Measurements from ENCODE around the gene LTBP2.

Gene LTBP2

GRCh38 chr14:74569806-74570591, 42.0 kb downstream of the LTBP2 start:
- H3K36me3 ChIP-seq (replicated peaks; ENCODE audit: insufficient read depth, low read length), result no peaks in the 10 kb centered on the region

GRCh38 chr14:74569387-74569786, 42.6 kb downstream of the LTBP2 start:
- Histone ChIP-seq H4K20me1 (ENCODE audit: insufficient read depth, low read length) (no peaks in the 10 kb centered on the region), H3K36me3 (replicated peaks; ENCODE audit: insufficient read depth, low read length) (no peaks in the 10 kb centered on the region), H3K79me2 (ENCODE audit: low read length) (no peaks in the 10 kb centered on the region), H3K4me1 (ENCODE audit: low read length) (no peaks in the 10 kb centered on the region), H2AFZ (ENCODE audit: low read length) (no peak overlapping the region), H3K9ac (ENCODE audit: low read length) (no peak overlapping the region), H3F3A (ENCODE audit: insufficient read depth, low read length) (no peaks in the 10 kb centered on the region), H3K4me3 (ENCODE audit: low read length) (no peak overlapping the region), H3K27me3 (replicated peaks; ENCODE audit: insufficient read depth, low read length) (no peaks in the 10 kb centered on the region), H3K9me3 (replicated peaks; ENCODE audit: insufficient read depth, low read length) (no peaks in the 10 kb centered on the region), H3K27ac (ENCODE audit: low read length) (no peak overlapping the region), H3K4me2 (ENCODE audit: low read depth, low read length) (no peak overlapping the region), H3K9me2 (replicated peaks; ENCODE audit: insufficient read depth, low read length) (no peaks in the 10 kb centered on the region)
- no peak for DNase-seq
- TF ChIP-seq EZH2phosphoT487 (IDR thresholded peaks at IDR 0.05; ENCODE audit: low read length), result no peak
- TF ChIP-seq EZH2 (optimal IDR thresholded peaks at IDR 0.05; ENCODE audit: low read depth, low read length), result no peak
- no peak for TF ChIP-seq CTCF (IDR thresholded peaks at IDR 0.05; ENCODE audit: low read length)

More at GRCh38 chr14:74569806-74570591, 42.0 kb downstream of the LTBP2 start:
- no peaks in the 10 kb centered on the region for H3K4me1 ChIP-seq (ENCODE audit: low read length)
- no peaks in the 10 kb centered on the region for H3K9me2 ChIP-seq (replicated peaks; ENCODE audit: insufficient read depth, low read length)
- no peaks in the 10 kb centered on the region for H3F3A ChIP-seq (ENCODE audit: insufficient read depth, low read length)
- no peak for DNase-seq
- H2AFZ ChIP-seq (ENCODE audit: low read length), result no peak overlapping the region
- no peaks in the 10 kb centered on the region for H3K27me3 ChIP-seq (replicated peaks; ENCODE audit: insufficient read depth, low read length)
- no peaks in the 10 kb centered on the region for H3K9me3 ChIP-seq (replicated peaks; ENCODE audit: insufficient read depth, low read length)
- TF ChIP-seq EZH2 (optimal IDR thresholded peaks at IDR 0.05; ENCODE audit: low read depth, low read length), result no peak
- TF ChIP-seq EZH2phosphoT487 (IDR thresholded peaks at IDR 0.05; ENCODE audit: low read length), result no peak
- no peak for TF ChIP-seq CTCF (IDR thresholded peaks at IDR 0.05; ENCODE audit: low read length)
- H3K9ac ChIP-seq (ENCODE audit: low read length), result no peak overlapping the region
- no peak overlapping the region for H3K4me2 ChIP-seq (ENCODE audit: low read depth, low read length)
- no peaks in the 10 kb centered on the region for H3K79me2 ChIP-seq (ENCODE audit: low read length)
- H3K4me3 ChIP-seq (ENCODE audit: low read length), result no peak overlapping the region
- no peak overlapping the region for H3K27ac ChIP-seq (ENCODE audit: low read length)
- no peaks in the 10 kb centered on the region for H4K20me1 ChIP-seq (ENCODE audit: insufficient read depth, low read length)

GRCh38 chr14:74568911-74569310, 43.1 kb downstream of the LTBP2 start:
- Histone ChIP-seq H3K4me3 (ENCODE audit: low read length) (no peak overlapping the region), H3K36me3 (replicated peaks; ENCODE audit: insufficient read depth, low read length) (no peaks in the 10 kb centered on the region), H3K4me1 (ENCODE audit: low read length) (no peaks in the 10 kb centered on the region), H3K9me3 (replicated peaks; ENCODE audit: insufficient read depth, low read length) (no peaks in the 10 kb centered on the region), H3K27ac (ENCODE audit: low read length) (no peak overlapping the region), H3F3A (ENCODE audit: insufficient read depth, low read length) (no peaks in the 10 kb centered on the region), H3K79me2 (ENCODE audit: low read length) (no peaks in the 10 kb centered on the region), H3K27me3 (replicated peaks; ENCODE audit: insufficient read depth, low read length) (no peaks in the 10 kb centered on the region), H3K9me2 (replicated peaks; ENCODE audit: insufficient read depth, low read length) (no peaks in the 10 kb centered on the region), H3K9ac (ENCODE audit: low read length) (no peak overlapping the region), H4K20me1 (ENCODE audit: insufficient read depth, low read length) (no peaks in the 10 kb centered on the region), H2AFZ (ENCODE audit: low read length) (no peak overlapping the region), H3K4me2 (ENCODE audit: low read depth, low read length) (no peak overlapping the region)
- TF ChIP-seq EZH2phosphoT487 (IDR thresholded peaks at IDR 0.05; ENCODE audit: low read length) (no peak), EZH2 (optimal IDR thresholded peaks at IDR 0.05; ENCODE audit: low read depth, low read length) (no peak), CTCF (IDR thresholded peaks at IDR 0.05; ENCODE audit: low read length) (no peak)
- DNase-seq, result no peak

Data from MM.1S (cell line).